A673 (cell line): ENCODE results near the gene SDF2L1. TPM values are rescaled to one million over a fixed set of nuclear protein-coding genes. Genes with fewer than 3 reads are reported as not detected.

Experiments
- BruUV-seq: library from RNA; stranded (reverse); fragments of 400-500 nt; replicated peaks from 2 replicates; lab custom pipeline; 2021; lab: Mats Ljungman, UMichigan
- CTCF ChIA-PET: fragments of 300-600 bp; sonication (Branson Sonifier 250); formaldehyde crosslinking; loops from one replicate; lab custom pipeline; 2022; ENCODE audit warnings: antibody characterized with exemption; lab: Charles Lee
- POLR2A ChIA-PET: fragments of 300-600 bp; sonication (Branson Sonifier 250); formaldehyde crosslinking; loops from one replicate; lab custom pipeline; 2022; ENCODE audit warnings: antibody characterized with exemption; ENCODE audit not compliant: low non-redundant PET; lab: Charles Lee
- DNase-seq: peaks from one replicate; pipeline ENCODE4 v3.0.0-alpha.2; 2015; ENCODE audit warnings: low spot score
- H3K27ac ChIP-seq: fragments of 200-600 bp; sonication (generic); 2 replicates; pipeline ENCODE4 v1.5.1; 2016; ENCODE audit warnings: mixed run types, low read depth, mild to moderate bottlenecking, mixed read lengths, antibody characterized with exemption, low read length; ENCODE audit not compliant: poor library complexity, severe bottlenecking
- H3K27me3 ChIP-seq: fragments of 200-600 bp; sonication (generic); replicated peaks from 2 replicates; pipeline ENCODE4 v1.6.1; 2017; ENCODE audit warnings: mixed run types, low read depth, mild to moderate bottlenecking, mixed read lengths, antibody characterized with exemption, low read length; ENCODE audit not compliant: insufficient read depth, poor library complexity
- H3K36me3 ChIP-seq: fragments of 200-600 bp; sonication (generic); 2 replicates; pipeline ENCODE4 v1.6.1; 2016; ENCODE audit warnings: mixed run types, mild to moderate bottlenecking, mixed read lengths, antibody characterized with exemption, low read length; ENCODE audit not compliant: insufficient read depth, poor library complexity, severe bottlenecking
- H3K4me1 ChIP-seq: fragments of 200-600 bp; sonication (generic); 2 replicates; pipeline ENCODE4 v1.6.1; 2017; ENCODE audit warnings: mixed run types, mild to moderate bottlenecking, mixed read lengths, antibody characterized with exemption, low read length; ENCODE audit not compliant: insufficient read depth, poor library complexity, severe bottlenecking
- H3K4me3 ChIP-seq: fragments of 200-600 bp; sonication (generic); 2 replicates; pipeline ENCODE4 v1.5.1; 2016; ENCODE audit warnings: low read depth, mixed run types, mild to moderate bottlenecking, mixed read lengths, low read length; ENCODE audit not compliant: poor library complexity, severe bottlenecking
- H3K9me3 ChIP-seq: fragments of 200-600 bp; sonication (generic); 2 replicates; pipeline ENCODE4 v1.6.1; 2016; ENCODE audit warnings: mixed run types, low read depth, mild to moderate bottlenecking, mixed read lengths, antibody characterized with exemption, low read length; ENCODE audit not compliant: poor library complexity, severe bottlenecking
- CTCF ChIP-seq: fragments of 300-800, 200-600 bp; sonication (generic); conservative IDR thresholded peaks from 2 replicates; pipeline ENCODE4 v1.5.1; 2017; ENCODE audit warnings: low read depth, mild to moderate bottlenecking, antibody characterized with exemption, low read length, moderate library complexity, mixed read lengths
- EZH2 ChIP-seq: fragments of 200-600 bp; sonication (generic); IDR thresholded peaks from 2 replicates; pipeline ENCODE4 v1.6.1; 2017; ENCODE audit warnings: borderline replicate concordance, low read depth, mild to moderate bottlenecking, mixed read lengths, antibody characterized with exemption, low read length; ENCODE audit not compliant: poor library complexity, severe bottlenecking
- intact Hi-C: fragments of 100-400 bp; cut with micrococcal nuclease; formaldehyde crosslinking; loops from one replicate; pipeline ENCODE4 v1.10.0; 2022; ENCODE audit not compliant: unreplicated experiment
- total RNA-seq: library from RNA; stranded (reverse); gene quantifications from 2 replicates; pipeline ENCODE4 v1.2.3, GENCODE V29; 2021

Gene SDF2L1
- total RNA-seq, 1 experiment from 2014 or later: 50.1 TPM

DNA sequence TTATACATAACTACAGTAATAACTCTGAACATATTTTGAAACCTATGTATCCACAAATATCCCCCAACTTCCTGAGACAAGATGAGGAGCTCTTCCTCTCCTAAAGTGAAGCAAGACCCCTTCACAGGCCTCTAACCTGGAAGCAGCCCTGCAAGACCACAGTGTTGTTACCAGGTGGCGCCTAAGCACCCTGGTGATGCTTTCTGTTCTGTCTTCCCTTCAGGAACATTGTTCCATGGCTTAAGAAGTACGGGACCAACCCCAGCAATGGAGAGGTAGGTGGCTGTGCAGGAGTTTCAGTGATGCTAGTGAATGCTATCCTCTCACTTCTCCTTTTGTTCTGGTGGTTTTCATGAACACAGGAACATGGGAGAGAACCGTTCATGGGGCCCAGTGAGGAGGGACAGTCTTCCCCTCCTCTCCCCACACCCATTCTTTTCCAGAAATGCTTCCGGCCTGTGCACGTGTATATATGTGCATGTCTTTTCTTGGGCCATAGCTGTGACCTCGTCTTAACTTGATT, 30.1 kb downstream of the SDF2L1 start:
- ChIA-PET CTCF (interaction anchor here (0.6 kb wide), 1 partner anchor 45 kb away, joined by 3 read pairs; no protein-coding TSS in a partner anchor), POLR2A (no interaction called here)
- BruUV-seq: no TSS peak
- Histone ChIP-seq H3K36me3 (peaks cover 24% of the 10 kb centered on the region), H3K27me3 (no peaks in the 10 kb centered on the region), H3K4me1 (peaks cover 1% of the 10 kb centered on the region), H3K9me3 (no peaks in the 10 kb centered on the region), H3K4me3 (no peak overlapping the region), H3K27ac (no peak overlapping the region)
- intact Hi-C loops: no loop called here
- no peak for DNase-seq
- TF ChIP-seq EZH2 (no peak), CTCF (no peak)

- DNase-seq: no peak
- BruUV-seq: no TSS peak
- TF ChIP-seq EZH2 (no peak), CTCF (no peak)
- no peak overlapping the region for H3K27ac ChIP-seq
- ChIA-PET CTCF (no interaction called here), POLR2A (no interaction called here)
- H3K4me1 ChIP-seq: no peaks in the 10 kb centered on the region
- intact Hi-C loops: no loop called here
- H3K9me3 ChIP-seq: no peaks in the 10 kb centered on the region
- no peaks in the 10 kb centered on the region for H3K27me3 ChIP-seq
- no peak overlapping the region for H3K4me3 ChIP-seq
- peaks cover 24% of the 10 kb centered on the region for H3K36me3 ChIP-seq
Measured at GRCh38 chr22:21673534-21674321, 31.6 kb downstream of the SDF2L1 start.

DNA sequence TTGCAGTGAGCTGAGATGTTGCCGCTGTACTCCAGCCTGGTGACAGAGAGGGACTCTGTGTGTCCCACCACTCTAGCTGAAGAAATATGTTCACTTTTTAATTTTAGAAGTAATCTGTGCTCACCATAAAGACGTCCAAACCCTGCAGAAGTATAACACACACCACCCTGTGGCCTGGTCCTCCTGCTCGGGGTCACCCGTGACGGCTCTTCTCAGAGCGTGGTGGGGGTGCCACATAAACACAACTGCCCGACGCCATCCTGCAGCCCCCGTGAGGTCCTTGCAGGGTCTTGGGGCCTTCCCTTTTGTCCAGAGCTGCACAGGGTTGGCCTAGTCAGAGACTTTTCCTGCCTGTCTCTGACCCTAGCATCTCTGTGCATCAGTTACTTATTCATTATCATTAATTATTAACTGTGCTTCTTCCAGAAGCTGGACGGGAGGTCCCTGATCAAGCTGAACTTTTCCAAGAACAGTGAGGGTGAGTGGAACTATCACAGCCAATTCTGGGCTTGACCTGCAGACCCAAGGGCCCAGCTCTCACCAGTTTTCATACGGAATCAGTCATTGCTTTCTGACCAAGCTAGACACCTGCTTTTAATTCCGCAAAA, 32.6 kb downstream of the SDF2L1 start:
- CTCF ChIA-PET: no interaction called here

More for the DNA sequence above, 32.6 kb downstream of the SDF2L1 start:
- DNase-seq: no peak
- Histone ChIP-seq H3K4me1 (no peaks in the 10 kb centered on the region), H3K4me3 (no peak overlapping the region), H3K27me3 (no peaks in the 10 kb centered on the region), H3K9me3 (no peaks in the 10 kb centered on the region), H3K27ac (no peak overlapping the region), H3K36me3 (peaks cover 24% of the 10 kb centered on the region)
- intact Hi-C loops: no loop called here
- BruUV-seq: no TSS peak
- POLR2A ChIA-PET: no interaction called here
- no peak for TF ChIP-seq EZH2
- TF ChIP-seq CTCF: no peak
